HL-60/S4 (cell line): ENCODE results near the gene CDC45.

Experiments
- in situ Hi-C: fragments of 300-500 bp; cut with MboI; formaldehyde crosslinking; loops from 2 replicates; pipeline ENCODE4 v1.14.3; 2022; ENCODE audit warnings: low sequenced_read_pairs

Gene CDC45

GRCh38 chr22:19509191-19509590 lies 29.5 kb downstream of the CDC45 start:
- in situ Hi-C loops, result loop anchor here (10.0 kb wide), 1 partner anchor 116 kb away; no protein-coding TSS in a partner anchor

- in situ Hi-C loops, result loop anchor here (10.0 kb wide), 2 partner anchors 65 to 115 kb away; no protein-coding TSS in a partner anchor
Measured at GRCh38 chr22:19509923-19510322, 30.2 kb downstream of the CDC45 start.

- in situ Hi-C loops, result loop anchor here (10.0 kb wide), 1 partner anchor 64 kb away; no protein-coding TSS in a partner anchor
Measured at GRCh38 chr22:19510919-19511341, 31.2 kb downstream of the CDC45 start.

GRCh38 chr22:19513823-19514222 lies 34.1 kb downstream of the CDC45 start:
- in situ Hi-C loops, result loop anchor here (10.0 kb wide), 1 partner anchor 61 kb away; no protein-coding TSS in a partner anchor

GRCh38 chr22:19514831-19515565 lies 35.3 kb downstream of the CDC45 start:
- in situ Hi-C loops, result loop anchor here (10.0 kb wide), 1 partner anchor 60 kb away; no protein-coding TSS in a partner anchor

- in situ Hi-C loops, result loop anchor here (10.0 kb wide), 1 partner anchor 59 kb away; no protein-coding TSS in a partner anchor
Measured at GRCh38 chr22:19515654-19516377, 36.1 kb downstream of the CDC45 start.

GRCh38 chr22:19516378-19517170 lies 36.9 kb downstream of the CDC45 start:
- in situ Hi-C loops, result loop anchor here (10.0 kb wide), 1 partner anchor 58 kb away; no protein-coding TSS in a partner anchor

GRCh38 chr22:19517171-19517500 lies 37.4 kb downstream of the CDC45 start:
- in situ Hi-C loops, result loop anchor here (10.0 kb wide), 1 partner anchor 58 kb away; no protein-coding TSS in a partner anchor

- in situ Hi-C loops, result loop anchor here (10.0 kb wide), 1 partner anchor 57 kb away; no protein-coding TSS in a partner anchor
Measured at GRCh38 chr22:19517919-19518611, 38.3 kb downstream of the CDC45 start.

- in situ Hi-C loops, result loop anchor here (10.0 kb wide), 1 partner anchor 56 kb away; no protein-coding TSS in a partner anchor
Measured at GRCh38 chr22:19518635-19519034, 38.9 kb downstream of the CDC45 start.

GRCh38 chr22:19519041-19519926 lies 39.6 kb downstream of the CDC45 start:
- in situ Hi-C loops, result loop anchor here (10.0 kb wide), 1 partner anchor 56 kb away; no protein-coding TSS in a partner anchor

GRCh38 chr22:19520007-19520406 lies 40.3 kb downstream of the CDC45 start:
- in situ Hi-C loops, result no loop called here

GRCh38 chr22:19520566-19521305 lies 41.0 kb downstream of the CDC45 start:
- in situ Hi-C loops, result no loop called here

GRCh38 chr22:19522190-19522880 lies 42.6 kb downstream of the CDC45 start:
- in situ Hi-C loops, result no loop called here

GRCh38 chr22:19522881-19523239 lies 43.1 kb downstream of the CDC45 start:
- in situ Hi-C loops, result no loop called here

GRCh38 chr22:19523240-19524169 lies 43.8 kb downstream of the CDC45 start:
- in situ Hi-C loops, result no loop called here
